IMR-90 (cell line): ENCODE data around the gene CCDC134. TPM values are rescaled to one million over a fixed set of nuclear protein-coding genes. Genes with fewer than 3 reads are reported as not detected.

Experiments
- ATAC-seq: fragments of 200-7000 bp; cut with Tn5 transposase; 2 replicates; pipeline ENCODE4 v1.9.1; 2020; ENCODE audit warnings: low read depth, mild to moderate bottlenecking, moderate library complexity
- BruUV-seq: library from RNA; stranded (reverse); fragments of 400-500 nt; replicated peaks from 2 replicates; lab custom pipeline; 2021; lab: Mats Ljungman, UMichigan
- CTCF ChIA-PET: fragments of 300-600 bp; formaldehyde crosslinking; extraction: SDS; loops from one replicate; lab custom pipeline; 2021; ENCODE audit warnings: antibody characterized with exemption; lab: Yijun Ruan, JAX
- POLR2A ChIA-PET: fragments of 300-600 bp; sonication (Branson Sonifier 250); formaldehyde crosslinking; loops from one replicate; lab custom pipeline; 2022; ENCODE audit warnings: antibody characterized with exemption; ENCODE audit not compliant: unreplicated experiment; lab: Charles Lee
- DNase-seq: peaks from one replicate; pipeline ENCODE4 v3.0.0; 2013
- H2AFZ ChIP-seq: replicated peaks from 2 replicates; pipeline ENCODE3; 2013; ENCODE audit warnings: low read length, mild to moderate bottlenecking; ENCODE audit not compliant: poor library complexity
- H2AK5ac ChIP-seq: 2 replicates; pipeline ENCODE4 v1.6.1; 2013; ENCODE audit warnings: low read depth, low read length, inconsistent platforms
- H2AK9ac ChIP-seq: replicated peaks from 2 replicates; pipeline ENCODE3; 2013; ENCODE audit warnings: mild to moderate bottlenecking, low read depth, low read length, moderate library complexity; ENCODE audit not compliant: poor library complexity
- H2BK120ac ChIP-seq: 2 replicates; pipeline ENCODE4 v1.6.1; 2013; ENCODE audit warnings: low read depth, low read length, inconsistent platforms
- H2BK15ac ChIP-seq: 3 replicates; pipeline ENCODE4 v1.6.1; 2013; ENCODE audit warnings: low read depth, low read length, inconsistent platforms
- H2BK20ac ChIP-seq: 2 replicates; pipeline ENCODE4 v1.6.1; 2013; ENCODE audit warnings: low read depth, mild to moderate bottlenecking, inconsistent platforms, low read length, moderate library complexity
- H2BK5ac ChIP-seq: 2 replicates; pipeline ENCODE4 v1.6.1; 2013; ENCODE audit warnings: mild to moderate bottlenecking, low read depth, low read length, inconsistent platforms; ENCODE audit not compliant: poor library complexity, severe bottlenecking
- H3K14ac ChIP-seq: replicated peaks from 2 replicates; pipeline ENCODE4 v1.6.1; 2013; ENCODE audit warnings: low read depth, low read length, inconsistent platforms
- H3K18ac ChIP-seq: 2 replicates; pipeline ENCODE4 v1.6.1; 2013; ENCODE audit warnings: low read depth, low read length, control low read depth
- H3K23ac ChIP-seq: 2 replicates; pipeline ENCODE4 v1.6.1; 2013; ENCODE audit warnings: low read depth, low read length, inconsistent platforms
- H3K27ac ChIP-seq: 2 replicates; pipeline ENCODE4 v1.5.1; 2013; ENCODE audit warnings: mild to moderate bottlenecking, control low read depth, low read length; ENCODE audit not compliant: insufficient read depth
- H3K27me3 ChIP-seq: 2 replicates; pipeline ENCODE4 v1.6.1; 2013; ENCODE audit warnings: low read length; ENCODE audit not compliant: control insufficient read depth, insufficient read depth
- H3K36me3 ChIP-seq: 2 replicates; pipeline ENCODE4 v1.6.1; 2013; ENCODE audit warnings: low read length, mixed read lengths; ENCODE audit not compliant: control insufficient read depth, insufficient read depth
- H3K4ac ChIP-seq: 2 replicates; pipeline ENCODE4 v1.6.1; 2013; ENCODE audit warnings: low read depth, low read length, inconsistent platforms
- H3K4me1 ChIP-seq: 2 replicates; pipeline ENCODE4 v1.6.1; 2013; ENCODE audit warnings: low read length, mixed read lengths; ENCODE audit not compliant: control insufficient read depth, insufficient read depth
- H3K4me2 ChIP-seq: 2 replicates; pipeline ENCODE4 v1.6.1; 2013; ENCODE audit warnings: low read depth, mild to moderate bottlenecking, control low read depth, low read length, moderate library complexity
- H3K4me3 ChIP-seq: 2 replicates; pipeline ENCODE4 v1.5.1; 2013; ENCODE audit warnings: low read depth, mild to moderate bottlenecking, control low read depth, low read length, moderate library complexity; ENCODE audit not compliant: insufficient read depth
- H3K56ac ChIP-seq: 2 replicates; pipeline ENCODE4 v1.6.1; 2013; ENCODE audit warnings: low read length, inconsistent platforms; ENCODE audit not compliant: insufficient read depth; ENCODE audit errors: extremely low read depth
- H3K79me1 ChIP-seq, 2 experiments: 2 replicates each; pipeline ENCODE4 v1.6.1; 2013; ENCODE audit warnings: low read length in 2 of 2, inconsistent platforms in 1 of 2, low read depth in 1 of 2
- H3K9ac ChIP-seq: 2 replicates; pipeline ENCODE4 v1.6.1; 2013; ENCODE audit warnings: low read depth, low read length, control low read depth
- H3K9me1 ChIP-seq: 2 replicates; pipeline ENCODE4 v1.6.1; 2013; ENCODE audit warnings: low read length, inconsistent platforms; ENCODE audit not compliant: insufficient read depth
- H3K9me3 ChIP-seq: 2 replicates; pipeline ENCODE4 v1.6.1; 2013; ENCODE audit warnings: low read length; ENCODE audit not compliant: control insufficient read depth, insufficient read depth
- H4K20me1 ChIP-seq: 2 replicates; pipeline ENCODE4 v1.6.1; 2013; ENCODE audit warnings: low read length, inconsistent platforms; ENCODE audit not compliant: insufficient read depth
- H4K5ac ChIP-seq: 2 replicates; pipeline ENCODE4 v1.6.1; 2013; ENCODE audit warnings: mild to moderate bottlenecking, low read depth, low read length, control low read depth
- H4K8ac ChIP-seq, 2 experiments: 2 replicates each; pipeline ENCODE4 v1.6.1; 2013; ENCODE audit warnings: low read depth in 2 of 2, low read length in 2 of 2, control low read depth in 1 of 2, inconsistent platforms in 1 of 2
- H4K91ac ChIP-seq: 2 replicates; pipeline ENCODE4 v1.6.1; 2013; ENCODE audit warnings: low read depth, low read length, inconsistent platforms; ENCODE audit not compliant: insufficient read depth
- BHLHE40 ChIP-seq: fragments of 150-350 bp; IDR thresholded peaks from 2 replicates; pipeline ENCODE4 v1.6.1; 2016; ENCODE audit warnings: mild to moderate bottlenecking, low read depth, low read length
- CEBPB ChIP-seq: IDR thresholded peaks from 2 replicates; pipeline ENCODE4 v1.6.1; 2012; ENCODE audit warnings: low read depth, low read length, improper control_type of control experiment
- CHD1 ChIP-seq: IDR thresholded peaks from 2 replicates; pipeline ENCODE4 v1.6.1; 2012; ENCODE audit warnings: low read depth, low read length, improper control_type of control experiment
- FOS ChIP-seq: fragments of 150-350 bp; IDR thresholded peaks from 2 replicates; pipeline ENCODE4 v1.6.1; 2016; ENCODE audit warnings: low read depth, low read length
- MAFK ChIP-seq: IDR thresholded peaks from 2 replicates; pipeline ENCODE4 v1.6.1; 2012; ENCODE audit warnings: low read depth, low read length, improper control_type of control experiment
- MAZ ChIP-seq: IDR thresholded peaks from 2 replicates; pipeline ENCODE4 v1.6.1; 2012; ENCODE audit warnings: low read depth, mild to moderate bottlenecking, low read length, improper control_type of control experiment, moderate library complexity, borderline replicate concordance
- MXI1 ChIP-seq: IDR thresholded peaks from 2 replicates; pipeline ENCODE4 v1.6.1; 2012; ENCODE audit warnings: low read depth, mild to moderate bottlenecking, low read length, moderate library complexity, borderline replicate concordance
- NFE2L2 ChIP-seq: fragments of 150-350 bp; IDR thresholded peaks from 2 replicates; pipeline ENCODE4 v1.6.1; 2016; ENCODE audit warnings: low read depth, mild to moderate bottlenecking, low read length
- POLR2A ChIP-seq: IDR thresholded peaks from 2 replicates; pipeline ENCODE4 v1.6.1; 2012; ENCODE audit warnings: mild to moderate bottlenecking, low read depth, low read length
- RAD21 ChIP-seq: IDR thresholded peaks from 2 replicates; pipeline ENCODE4 v1.6.1; 2012; ENCODE audit warnings: low read length, improper control_type of control experiment
- RCOR1 ChIP-seq: IDR thresholded peaks from 2 replicates; pipeline ENCODE4 v1.6.1; 2012; ENCODE audit warnings: mild to moderate bottlenecking, low read length, improper control_type of control experiment; ENCODE audit not compliant: insufficient replicate concordance
- RFX5 ChIP-seq: IDR thresholded peaks from 2 replicates; pipeline ENCODE4 v1.8.0; 2012; ENCODE audit warnings: low read depth, mild to moderate bottlenecking, low read length, moderate library complexity
- SMC3 ChIP-seq: fragments of 150-350 bp; IDR thresholded peaks from 2 replicates; pipeline ENCODE4 v1.6.1; 2016; ENCODE audit warnings: low read depth, mild to moderate bottlenecking, antibody characterized with exemption, low read length, moderate library complexity
- WGBS, 2 experiments: methylation state at CpG; one replicate each; pipeline versions ENCODE4 v1.1.5 to v1.1.7; 2013; ENCODE audit warnings: missing lambda C conversion rate in 2 of 2; ENCODE audit not compliant: insufficient read length in 1 of 2; ENCODE audit errors: extremely low coverage in 2 of 2; 5-methylcytosine and 5-hydroxymethylcytosine counted together
- dilution Hi-C: fragments of 300-500 bp; cut with HindIII; formaldehyde crosslinking; loops from one replicate; pipeline ENCODE4 v1.14.3; 2018; ENCODE audit warnings: low sequenced_read_pairs; ENCODE audit not compliant: unreplicated experiment
- in situ Hi-C: fragments of 300-500 bp; cut with MboI; formaldehyde crosslinking; loops from 3 replicates; pipeline ENCODE4 v1.14.3; 2019; ENCODE audit warnings: low sequenced_read_pairs, inconsistent platforms, mixed read lengths
- intact Hi-C: fragments of 100-400 bp; cut with micrococcal nuclease; formaldehyde crosslinking; loops from 2 replicates; pipeline ENCODE4 v1.10.0; 2022
- polyA plus RNA-seq, 3 experiments: library from polyadenylated mRNA; depleted of rRNA; stranded (reverse); fragments of >200 nt; gene quantifications; 2 replicates each; pipeline ENCODE4 v1.2.3, GENCODE V29; 2012; ENCODE audit warnings: low replicate concordance in 1 of 3
- total RNA-seq: library from RNA; depleted of rRNA; stranded (reverse); fragments of >200 nt; gene quantifications from 2 replicates; pipeline ENCODE4 v1.2.3, GENCODE V29; 2012
- TF ChIP-seq, protein P1 (sequence below): conservative IDR thresholded peaks from 2 replicates; pipeline ENCODE4 v1.5.1; 2012; ENCODE audit warnings: mild to moderate bottlenecking, low read depth, low read length, improper control_type of control experiment
- TF ChIP-seq, protein P2 (sequence below): fragments of 150-350 bp; IDR thresholded peaks from 2 replicates; pipeline ENCODE4 v1.6.1; 2016; ENCODE audit warnings: low read depth, mild to moderate bottlenecking, low read length, moderate library complexity, borderline replicate concordance
- TF ChIP-seq, protein P3 (sequence below): fragments of 150-350 bp; IDR thresholded peaks from 2 replicates; pipeline ENCODE4 v1.6.1; 2017; ENCODE audit warnings: mild to moderate bottlenecking, antibody characterized with exemption, low read length, low read depth

Gene CCDC134
- total and polyA plus RNA-seq, 2 of the 4 experiments (the other 2 are of a cell fraction), result 5.1 to 7.0 TPM

DNA sequence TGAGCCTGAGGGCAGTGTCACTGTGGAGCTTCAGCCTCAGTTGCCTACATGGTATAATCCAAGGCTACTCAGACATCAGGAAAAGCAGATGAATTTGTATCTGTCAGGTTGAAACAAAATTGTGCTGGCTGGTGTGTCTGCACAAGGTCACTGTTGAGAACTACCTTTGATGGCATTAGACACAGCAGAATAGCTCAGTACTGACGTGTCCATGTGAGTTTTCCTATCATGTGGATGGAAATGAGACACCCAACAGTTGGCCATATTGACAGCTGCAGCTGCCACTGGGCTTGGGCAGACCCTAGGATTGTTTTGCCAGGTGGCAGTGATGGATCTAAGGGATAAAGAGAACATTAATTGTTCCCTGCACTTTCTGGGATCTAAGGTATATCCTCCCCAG is 15.8 kb downstream of the CCDC134 start:
- no peak overlapping the region for H3K18ac ChIP-seq
- H2AFZ ChIP-seq, result no peak overlapping the region
- intact Hi-C loops (no loop called here), dilution Hi-C loops (no loop called here), in situ Hi-C loops (no loop called here)
- H3K9ac ChIP-seq, result no peak overlapping the region
- no peak for TF ChIP-seq NFE2L2
- no peak for TF ChIP-seq POLR2A
- no peak for TF ChIP-seq MAFK
- no peak for TF ChIP-seq CHD1
- TF ChIP-seq MXI1, result no peak
- TF ChIP-seq, protein P1, sequence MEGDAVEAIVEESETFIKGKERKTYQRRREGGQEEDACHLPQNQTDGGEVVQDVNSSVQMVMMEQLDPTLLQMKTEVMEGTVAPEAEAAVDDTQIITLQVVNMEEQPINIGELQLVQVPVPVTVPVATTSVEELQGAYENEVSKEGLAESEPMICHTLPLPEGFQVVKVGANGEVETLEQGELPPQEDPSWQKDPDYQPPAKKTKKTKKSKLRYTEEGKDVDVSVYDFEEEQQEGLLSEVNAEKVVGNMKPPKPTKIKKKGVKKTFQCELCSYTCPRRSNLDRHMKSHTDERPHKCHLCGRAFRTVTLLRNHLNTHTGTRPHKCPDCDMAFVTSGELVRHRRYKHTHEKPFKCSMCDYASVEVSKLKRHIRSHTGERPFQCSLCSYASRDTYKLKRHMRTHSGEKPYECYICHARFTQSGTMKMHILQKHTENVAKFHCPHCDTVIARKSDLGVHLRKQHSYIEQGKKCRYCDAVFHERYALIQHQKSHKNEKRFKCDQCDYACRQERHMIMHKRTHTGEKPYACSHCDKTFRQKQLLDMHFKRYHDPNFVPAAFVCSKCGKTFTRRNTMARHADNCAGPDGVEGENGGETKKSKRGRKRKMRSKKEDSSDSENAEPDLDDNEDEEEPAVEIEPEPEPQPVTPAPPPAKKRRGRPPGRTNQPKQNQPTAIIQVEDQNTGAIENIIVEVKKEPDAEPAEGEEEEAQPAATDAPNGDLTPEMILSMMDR, result no peak
- TF ChIP-seq SMC3, result no peak
- no peak for TF ChIP-seq BHLHE40
- no peak for TF ChIP-seq MAZ
- TF ChIP-seq CEBPB, result no peak
- TF ChIP-seq RCOR1, result no peak
- no peak for TF ChIP-seq RAD21
- TF ChIP-seq, protein P2, sequence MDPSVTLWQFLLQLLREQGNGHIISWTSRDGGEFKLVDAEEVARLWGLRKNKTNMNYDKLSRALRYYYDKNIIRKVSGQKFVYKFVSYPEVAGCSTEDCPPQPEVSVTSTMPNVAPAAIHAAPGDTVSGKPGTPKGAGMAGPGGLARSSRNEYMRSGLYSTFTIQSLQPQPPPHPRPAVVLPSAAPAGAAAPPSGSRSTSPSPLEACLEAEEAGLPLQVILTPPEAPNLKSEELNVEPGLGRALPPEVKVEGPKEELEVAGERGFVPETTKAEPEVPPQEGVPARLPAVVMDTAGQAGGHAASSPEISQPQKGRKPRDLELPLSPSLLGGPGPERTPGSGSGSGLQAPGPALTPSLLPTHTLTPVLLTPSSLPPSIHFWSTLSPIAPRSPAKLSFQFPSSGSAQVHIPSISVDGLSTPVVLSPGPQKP, result no peak
- TF ChIP-seq, protein P3, sequence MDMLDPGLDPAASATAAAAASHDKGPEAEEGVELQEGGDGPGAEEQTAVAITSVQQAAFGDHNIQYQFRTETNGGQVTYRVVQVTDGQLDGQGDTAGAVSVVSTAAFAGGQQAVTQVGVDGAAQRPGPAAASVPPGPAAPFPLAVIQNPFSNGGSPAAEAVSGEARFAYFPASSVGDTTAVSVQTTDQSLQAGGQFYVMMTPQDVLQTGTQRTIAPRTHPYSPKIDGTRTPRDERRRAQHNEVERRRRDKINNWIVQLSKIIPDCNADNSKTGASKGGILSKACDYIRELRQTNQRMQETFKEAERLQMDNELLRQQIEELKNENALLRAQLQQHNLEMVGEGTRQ, result no peak
- no peak for TF ChIP-seq FOS
- TF ChIP-seq RFX5, result no peak
- H3K79me1 ChIP-seq, result no peaks in the 10 kb centered on the region
- H3K56ac ChIP-seq, result no peak overlapping the region
- no peaks in the 10 kb centered on the region for H4K20me1 ChIP-seq
- no peak overlapping the region for H4K91ac ChIP-seq
- no peak overlapping the region for H3K4ac ChIP-seq
- H3K36me3 ChIP-seq, result 0 out of 2 replicates have a peak, but pooled peaks cover 4% of the 10 kb centered on the region
- no peak overlapping the region for H2BK15ac ChIP-seq
- peaks cover 9% of the 10 kb centered on the region for H3K9me1 ChIP-seq
- CTCF ChIA-PET, result interaction anchor here (0.6 kb wide), 1 partner anchor 949 kb away, joined by 5 read pairs; no protein-coding TSS in a partner anchor
- H4K8ac ChIP-seq, result no peak overlapping the region
- H3K4me3 ChIP-seq, result no peak overlapping the region
- no peak overlapping the region for H2AK5ac ChIP-seq
- H3K23ac ChIP-seq, result no peak overlapping the region
- no peak overlapping the region for H3K27ac ChIP-seq
- POLR2A ChIA-PET, result no interaction called here
- no peaks in the 10 kb centered on the region for H3K27me3 ChIP-seq
- no peak overlapping the region for H3K14ac ChIP-seq
- WGBS, 2 experiments, result no CpG with 5 or more reads among the region's 1 CpG
- DNase-seq (no peak), ATAC-seq (no peak)
- H2AK9ac ChIP-seq, result no peak overlapping the region
- no peak overlapping the region for H2BK20ac ChIP-seq
- no TSS peak for BruUV-seq
- H3K4me1 ChIP-seq, result no peaks in the 10 kb centered on the region
- no peaks in the 10 kb centered on the region for H3K9me3 ChIP-seq
- H4K5ac ChIP-seq, result no peak overlapping the region
- H3K4me2 ChIP-seq, result no peak overlapping the region
- no peak overlapping the region for H2BK120ac ChIP-seq
- H2BK5ac ChIP-seq, result no peak overlapping the region
